HEK293 (cell line): ENCODE results near the gene CACNB3.

Experiments used
- CTCF ChIA-PET: fragments of 350-600 bp; formaldehyde crosslinking; extraction: SDS; loops from one replicate; lab custom pipeline; 2021; ENCODE audit warnings: antibody characterized with exemption; lab: Yijun Ruan, JAX
- POLR2A ChIA-PET: fragments of 300-600 bp; formaldehyde crosslinking; extraction: SDS; loops from one replicate; lab custom pipeline; 2020; ENCODE audit warnings: antibody characterized with exemption, inconsistent platforms; lab: Yijun Ruan, JAX
- H3K27ac ChIP-seq: fragments of 200-500 bp; sonication (Bioruptor generic); 2 replicates; pipeline ENCODE4 v1.5.1; 2014; ENCODE audit warnings: low read depth, low read length, control low read depth, inconsistent platforms; ENCODE audit errors: extremely low read depth
- H3K36me3 ChIP-seq, 2 experiments: fragments of 200-500 bp in 1 of 2; sonication (Bioruptor generic) in 1 of 2; 1 replicate in 1 of 2; 2 replicates in 1 of 2; pipeline ENCODE4 v1.5.1; 2014 to 2017; ENCODE audit warnings: inconsistent platforms in 2 of 2, low read length in 2 of 2; ENCODE audit not compliant: control insufficient read depth in 2 of 2, insufficient read depth in 1 of 2
- H3K4me1 ChIP-seq: fragments of 200-500 bp; sonication (Bioruptor generic); 2 replicates; pipeline ENCODE4 v1.5.1; 2014; ENCODE audit warnings: mild to moderate bottlenecking, low read length, inconsistent platforms; ENCODE audit not compliant: control insufficient read depth, insufficient read depth
- H3K4me3 ChIP-seq: 2 replicates; pipeline ENCODE4 v1.5.1; 2011; ENCODE audit warnings: low read depth, mild to moderate bottlenecking, control low read depth, low read length, moderate library complexity
- H3K9me3 ChIP-seq: fragments of 200-500 bp; sonication (Bioruptor generic); 2 replicates; pipeline ENCODE4 v1.5.1; 2014; ENCODE audit warnings: low read depth, low read length, inconsistent platforms; ENCODE audit not compliant: control insufficient read depth, insufficient read depth
- BCL11A ChIP-seq: fragments of 450-650 bp; formaldehyde crosslinking; IDR thresholded peaks from 2 replicates; pipeline ENCODE4 v1.5.1; 2016; ENCODE audit warnings: low read depth, missing biosample characterization, missing genetic modification characterization
- FEZF1 ChIP-seq: fragments of 450-650 bp; formaldehyde crosslinking; IDR thresholded peaks from 2 replicates; pipeline ENCODE4 v1.5.1; 2016; ENCODE audit warnings: missing biosample characterization, missing genetic modification characterization
- MZF1 ChIP-seq: fragments of 450-650 bp; formaldehyde crosslinking; IDR thresholded peaks from 2 replicates; pipeline ENCODE4 v1.5.1; 2017; ENCODE audit warnings: missing biosample characterization, missing genetic modification characterization, borderline replicate concordance
- SALL2 ChIP-seq: fragments of 450-650 bp; formaldehyde crosslinking; IDR thresholded peaks from 2 replicates; pipeline ENCODE4 v1.5.0; 2017; ENCODE audit warnings: missing biosample characterization, mild to moderate bottlenecking, missing genetic modification characterization, borderline replicate concordance
- ZFP3 ChIP-seq: fragments of 450-650 bp; formaldehyde crosslinking; IDR thresholded peaks from 2 replicates; pipeline ENCODE4 v1.5.1; 2016; ENCODE audit warnings: low read depth, missing biosample characterization, missing genetic modification characterization
- ZFP69B ChIP-seq: fragments of 450-650 bp; formaldehyde crosslinking; IDR thresholded peaks from 2 replicates; pipeline ENCODE4 v1.5.1; 2016; ENCODE audit warnings: missing biosample characterization, missing genetic modification characterization
- ZNF138 ChIP-seq: fragments of 450-650 bp; formaldehyde crosslinking; IDR thresholded peaks from 2 replicates; pipeline ENCODE4 v1.5.1; 2016; ENCODE audit warnings: missing biosample characterization, missing genetic modification characterization, borderline replicate concordance
- ZNF146 ChIP-seq: fragments of 450-650 bp; formaldehyde crosslinking; IDR thresholded peaks from 2 replicates; pipeline ENCODE4 v1.5.1; 2016; ENCODE audit warnings: missing biosample characterization, missing genetic modification characterization
- ZNF175 ChIP-seq: fragments of 450-650 bp; formaldehyde crosslinking; IDR thresholded peaks from 2 replicates; pipeline ENCODE4 v1.5.1; 2016; ENCODE audit warnings: missing biosample characterization, missing genetic modification characterization
- ZNF202 ChIP-seq: fragments of 450-650 bp; formaldehyde crosslinking; IDR thresholded peaks from 2 replicates; pipeline ENCODE4 v1.5.1; 2016; ENCODE audit warnings: missing biosample characterization, missing genetic modification characterization, borderline replicate concordance
- ZNF221 ChIP-seq: fragments of 450-650 bp; formaldehyde crosslinking; IDR thresholded peaks from 2 replicates; pipeline ENCODE4 v1.5.1; 2017; ENCODE audit warnings: missing biosample characterization, missing genetic modification characterization, borderline replicate concordance
- ZNF266 ChIP-seq: fragments of 450-650 bp; formaldehyde crosslinking; IDR thresholded peaks from 2 replicates; pipeline ENCODE4 v1.5.1; 2016; ENCODE audit warnings: missing biosample characterization, missing genetic modification characterization, low read depth
- ZNF341 ChIP-seq: fragments of 450-650 bp; formaldehyde crosslinking; IDR thresholded peaks from 2 replicates; pipeline ENCODE4; 2016; ENCODE audit warnings: low read depth, missing biosample characterization, missing genetic modification characterization
- ZNF426 ChIP-seq: fragments of 450-650 bp; formaldehyde crosslinking; IDR thresholded peaks from 2 replicates; pipeline ENCODE4 v1.5.1; 2017; ENCODE audit warnings: missing biosample characterization, missing genetic modification characterization, mild to moderate bottlenecking, inconsistent platforms, moderate library complexity
- ZNF510 ChIP-seq: fragments of 450-650 bp; formaldehyde crosslinking; IDR thresholded peaks from 2 replicates; pipeline ENCODE4 v1.5.1; 2018; ENCODE audit warnings: mild to moderate bottlenecking, missing genetic modification characterization, missing biosample characterization; ENCODE audit not compliant: insufficient replicate concordance
- ZNF514 ChIP-seq: fragments of 450-650 bp; formaldehyde crosslinking; IDR thresholded peaks from 2 replicates; pipeline ENCODE4 v1.5.1; 2016; ENCODE audit warnings: missing biosample characterization, missing genetic modification characterization
- ZNF600 ChIP-seq: fragments of 450-650 bp; formaldehyde crosslinking; IDR thresholded peaks from 2 replicates; pipeline ENCODE4 v1.5.1; 2016; ENCODE audit warnings: missing biosample characterization, missing genetic modification characterization
- ZNF623 ChIP-seq: fragments of 450-650 bp; formaldehyde crosslinking; IDR thresholded peaks from 2 replicates; pipeline ENCODE4 v1.5.1; 2016; ENCODE audit warnings: missing biosample characterization, missing genetic modification characterization
- ZNF830 ChIP-seq: fragments of 450-650 bp; IDR thresholded peaks from 2 replicates; pipeline ENCODE4 v1.5.0; 2018; ENCODE audit warnings: missing biosample characterization, missing genetic modification characterization, low read depth, mild to moderate bottlenecking, moderate library complexity
- TF ChIP-seq, protein P1 (sequence below): fragments of 450-650 bp; formaldehyde crosslinking; IDR thresholded peaks from 2 replicates; pipeline ENCODE4 v1.5.1; 2016; ENCODE audit warnings: missing biosample characterization, missing genetic modification characterization
- TF ChIP-seq, protein P2 (sequence below): fragments of 450-650 bp; formaldehyde crosslinking; IDR thresholded peaks from 2 replicates; pipeline ENCODE4 v1.5.1; 2016; ENCODE audit warnings: missing biosample characterization, missing genetic modification characterization
- TF ChIP-seq, protein P3 (sequence below): fragments of 450-650 bp; formaldehyde crosslinking; IDR thresholded peaks from 2 replicates; pipeline ENCODE4 v1.5.1; 2016; ENCODE audit warnings: missing biosample characterization, missing genetic modification characterization
- TF ChIP-seq, protein P4 (sequence below): fragments of 450-650 bp; formaldehyde crosslinking; IDR thresholded peaks from 2 replicates; pipeline ENCODE4 v1.5.1; 2016; ENCODE audit warnings: missing biosample characterization, missing genetic modification characterization, borderline replicate concordance
- TF ChIP-seq, protein P5 (sequence below): fragments of 450-650 bp; formaldehyde crosslinking; IDR thresholded peaks from 2 replicates; pipeline ENCODE4 v1.5.1; 2016; ENCODE audit warnings: missing biosample characterization, missing genetic modification characterization, low read depth
- TF ChIP-seq, protein P6 (sequence below): fragments of 450-650 bp; formaldehyde crosslinking; IDR thresholded peaks from 2 replicates; pipeline ENCODE4 v1.5.1; 2016; ENCODE audit warnings: missing biosample characterization, missing genetic modification characterization

The CACNB3 gene

DNA sequence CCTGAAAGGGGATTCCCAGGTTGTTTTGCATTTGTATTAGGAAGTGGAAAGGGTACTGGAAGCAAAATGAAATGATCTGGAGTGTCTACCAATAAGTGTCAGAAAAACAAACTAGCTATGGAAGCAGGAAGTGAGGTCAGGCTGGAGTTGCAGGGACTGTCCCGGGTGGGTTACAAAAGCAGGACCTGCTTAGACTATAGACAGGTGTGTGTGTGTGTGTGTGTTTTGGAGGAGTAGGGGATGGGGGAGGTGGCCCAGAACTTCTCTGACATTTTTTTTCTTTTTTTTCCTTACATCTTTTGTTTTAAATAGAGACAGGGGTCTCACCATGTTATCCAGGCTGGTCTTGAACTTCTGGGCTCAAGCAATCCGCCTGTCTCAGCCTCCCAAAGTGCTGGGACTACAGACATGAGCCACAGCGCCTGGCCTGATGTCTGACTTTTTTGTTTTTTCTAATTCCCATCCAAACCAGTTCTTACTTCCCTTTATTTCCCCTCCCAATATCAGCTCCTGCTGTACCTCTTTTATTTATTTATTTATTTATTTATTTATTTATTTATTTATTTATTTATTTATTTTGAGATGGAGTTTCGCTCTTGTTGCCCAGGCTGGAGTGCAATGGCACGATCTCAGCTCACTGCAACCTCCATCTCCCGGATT, 47.9 kb downstream of the CACNB3 start:
- peaks cover 0 to 10% of the 10 kb centered on the region in 2 experiments; a peak in 1 of 3 replicates for H3K36me3 ChIP-seq
- CTCF ChIA-PET, result interaction anchor here (0.9 to 9.2 kb wide), 7 partner anchors 9 to 122 kb away, joined by 3 to 84 read pairs (median 8); partner anchors contain the start of gene DDX23
- peaks cover 6% of the 10 kb centered on the region for H3K4me1 ChIP-seq
- POLR2A ChIA-PET, result interaction anchor here (0.6 to 2.4 kb wide), 14 partner anchors 9 to 481 kb away, joined by 3 to 27 read pairs (median 4); partner anchors contain the start of genes ARF3, DDX23, DNAJC22 and WNT1
- no peak overlapping the region for H3K27ac ChIP-seq
- no peak overlapping the region for H3K4me3 ChIP-seq
- H3K9me3 ChIP-seq, result no peaks in the 10 kb centered on the region
- TF ChIP-seq ZNF510 (tag by site-specific recombination) (no peak), ZNF146 (tag by site-specific recombination) (peak; percentile 62; the same call in 1 of the 2 replicates), ZNF175 (no peak), ZFP3 (tag by site-specific recombination) (peak; percentile 67), ZNF514 (tag by site-specific recombination) (peak; percentile 95), ZNF202 (tag by site-specific recombination) (peak; percentile 99), BCL11A (peak; percentile 59; the same call in 1 of the 2 replicates), ZNF341 (tag by site-specific recombination) (no peak; the same call in none of the 2 replicates), ZNF221 (tag by site-specific recombination) (peak; percentile 55; the same call in 1 of the 2 replicates), ZNF830 (no peak), ZNF623 (tag by site-specific recombination) (peak; percentile 94), ZNF266 (tag by site-specific recombination) (peak; percentile 98), ZNF138 (tag by site-specific recombination) (peak; percentile 98), ZNF600 (no peak), ZNF426 (peak; percentile 100), MZF1 (tag by site-specific recombination) (peak; percentile 73), FEZF1 (tag by site-specific recombination) (0 out of 2 replicates have a peak, but pooled peaks have one; percentile 18), SALL2 (no peak), ZFP69B (tag by site-specific recombination) (peak; percentile 41)
- TF ChIP-seq, protein P1, sequence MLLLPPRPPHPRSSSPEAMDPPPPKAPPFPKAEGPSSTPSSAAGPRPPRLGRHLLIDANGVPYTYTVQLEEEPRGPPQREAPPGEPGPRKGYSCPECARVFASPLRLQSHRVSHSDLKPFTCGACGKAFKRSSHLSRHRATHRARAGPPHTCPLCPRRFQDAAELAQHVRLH, result peak; percentile 91
- TF ChIP-seq, protein P2, sequence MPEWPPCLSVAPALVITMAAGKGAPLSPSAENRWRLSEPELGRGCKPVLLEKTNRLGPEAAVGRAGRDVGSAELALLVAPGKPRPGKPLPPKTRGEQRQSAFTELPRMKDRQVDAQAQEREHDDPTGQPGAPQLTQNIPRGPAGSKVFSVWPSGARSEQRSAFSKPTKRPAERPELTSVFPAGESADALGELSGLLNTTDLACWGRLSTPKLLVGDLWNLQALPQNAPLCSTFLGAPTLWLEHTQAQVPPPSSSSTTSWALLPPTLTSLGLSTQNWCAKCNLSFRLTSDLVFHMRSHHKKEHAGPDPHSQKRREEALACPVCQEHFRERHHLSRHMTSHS (tag by site-specific recombination), result no peak
- TF ChIP-seq, protein P3, sequence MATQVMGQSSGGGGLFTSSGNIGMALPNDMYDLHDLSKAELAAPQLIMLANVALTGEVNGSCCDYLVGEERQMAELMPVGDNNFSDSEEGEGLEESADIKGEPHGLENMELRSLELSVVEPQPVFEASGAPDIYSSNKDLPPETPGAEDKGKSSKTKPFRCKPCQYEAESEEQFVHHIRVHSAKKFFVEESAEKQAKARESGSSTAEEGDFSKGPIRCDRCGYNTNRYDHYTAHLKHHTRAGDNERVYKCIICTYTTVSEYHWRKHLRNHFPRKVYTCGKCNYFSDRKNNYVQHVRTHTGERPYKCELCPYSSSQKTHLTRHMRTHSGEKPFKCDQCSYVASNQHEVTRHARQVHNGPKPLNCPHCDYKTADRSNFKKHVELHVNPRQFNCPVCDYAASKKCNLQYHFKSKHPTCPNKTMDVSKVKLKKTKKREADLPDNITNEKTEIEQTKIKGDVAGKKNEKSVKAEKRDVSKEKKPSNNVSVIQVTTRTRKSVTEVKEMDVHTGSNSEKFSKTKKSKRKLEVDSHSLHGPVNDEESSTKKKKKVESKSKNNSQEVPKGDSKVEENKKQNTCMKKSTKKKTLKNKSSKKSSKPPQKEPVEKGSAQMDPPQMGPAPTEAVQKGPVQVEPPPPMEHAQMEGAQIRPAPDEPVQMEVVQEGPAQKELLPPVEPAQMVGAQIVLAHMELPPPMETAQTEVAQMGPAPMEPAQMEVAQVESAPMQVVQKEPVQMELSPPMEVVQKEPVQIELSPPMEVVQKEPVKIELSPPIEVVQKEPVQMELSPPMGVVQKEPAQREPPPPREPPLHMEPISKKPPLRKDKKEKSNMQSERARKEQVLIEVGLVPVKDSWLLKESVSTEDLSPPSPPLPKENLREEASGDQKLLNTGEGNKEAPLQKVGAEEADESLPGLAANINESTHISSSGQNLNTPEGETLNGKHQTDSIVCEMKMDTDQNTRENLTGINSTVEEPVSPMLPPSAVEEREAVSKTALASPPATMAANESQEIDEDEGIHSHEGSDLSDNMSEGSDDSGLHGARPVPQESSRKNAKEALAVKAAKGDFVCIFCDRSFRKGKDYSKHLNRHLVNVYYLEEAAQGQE (tag by site-specific recombination), result peak; percentile 89
- TF ChIP-seq, protein P4, sequence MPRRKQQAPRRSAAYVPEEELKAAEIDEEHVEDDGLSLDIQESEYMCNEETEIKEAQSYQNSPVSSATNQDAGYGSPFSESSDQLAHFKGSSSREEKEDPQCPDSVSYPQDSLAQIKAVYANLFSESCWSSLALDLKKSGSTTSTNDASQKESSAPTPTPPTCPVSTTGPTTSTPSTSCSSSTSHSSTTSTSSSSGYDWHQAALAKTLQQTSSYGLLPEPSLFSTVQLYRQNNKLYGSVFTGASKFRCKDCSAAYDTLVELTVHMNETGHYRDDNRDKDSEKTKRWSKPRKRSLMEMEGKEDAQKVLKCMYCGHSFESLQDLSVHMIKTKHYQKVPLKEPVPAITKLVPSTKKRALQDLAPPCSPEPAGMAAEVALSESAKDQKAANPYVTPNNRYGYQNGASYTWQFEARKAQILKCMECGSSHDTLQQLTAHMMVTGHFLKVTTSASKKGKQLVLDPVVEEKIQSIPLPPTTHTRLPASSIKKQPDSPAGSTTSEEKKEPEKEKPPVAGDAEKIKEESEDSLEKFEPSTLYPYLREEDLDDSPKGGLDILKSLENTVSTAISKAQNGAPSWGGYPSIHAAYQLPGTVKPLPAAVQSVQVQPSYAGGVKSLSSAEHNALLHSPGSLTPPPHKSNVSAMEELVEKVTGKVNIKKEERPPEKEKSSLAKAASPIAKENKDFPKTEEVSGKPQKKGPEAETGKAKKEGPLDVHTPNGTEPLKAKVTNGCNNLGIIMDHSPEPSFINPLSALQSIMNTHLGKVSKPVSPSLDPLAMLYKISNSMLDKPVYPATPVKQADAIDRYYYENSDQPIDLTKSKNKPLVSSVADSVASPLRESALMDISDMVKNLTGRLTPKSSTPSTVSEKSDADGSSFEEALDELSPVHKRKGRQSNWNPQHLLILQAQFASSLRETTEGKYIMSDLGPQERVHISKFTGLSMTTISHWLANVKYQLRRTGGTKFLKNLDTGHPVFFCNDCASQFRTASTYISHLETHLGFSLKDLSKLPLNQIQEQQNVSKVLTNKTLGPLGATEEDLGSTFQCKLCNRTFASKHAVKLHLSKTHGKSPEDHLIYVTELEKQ (tag by site-specific recombination), result peak; percentile 49; the same call in 1 of the 2 replicates
- TF ChIP-seq, protein P5, sequence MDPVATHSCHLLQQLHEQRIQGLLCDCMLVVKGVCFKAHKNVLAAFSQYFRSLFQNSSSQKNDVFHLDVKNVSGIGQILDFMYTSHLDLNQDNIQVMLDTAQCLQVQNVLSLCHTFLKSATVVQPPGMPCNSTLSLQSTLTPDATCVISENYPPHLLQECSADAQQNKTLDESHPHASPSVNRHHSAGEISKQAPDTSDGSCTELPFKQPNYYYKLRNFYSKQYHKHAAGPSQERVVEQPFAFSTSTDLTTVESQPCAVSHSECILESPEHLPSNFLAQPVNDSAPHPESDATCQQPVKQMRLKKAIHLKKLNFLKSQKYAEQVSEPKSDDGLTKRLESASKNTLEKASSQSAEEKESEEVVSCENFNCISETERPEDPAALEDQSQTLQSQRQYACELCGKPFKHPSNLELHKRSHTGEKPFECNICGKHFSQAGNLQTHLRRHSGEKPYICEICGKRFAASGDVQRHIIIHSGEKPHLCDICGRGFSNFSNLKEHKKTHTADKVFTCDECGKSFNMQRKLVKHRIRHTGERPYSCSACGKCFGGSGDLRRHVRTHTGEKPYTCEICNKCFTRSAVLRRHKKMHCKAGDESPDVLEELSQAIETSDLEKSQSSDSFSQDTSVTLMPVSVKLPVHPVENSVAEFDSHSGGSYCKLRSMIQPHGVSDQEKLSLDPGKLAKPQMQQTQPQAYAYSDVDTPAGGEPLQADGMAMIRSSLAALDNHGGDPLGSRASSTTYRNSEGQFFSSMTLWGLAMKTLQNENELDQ (tag by site-specific recombination), result no peak
- TF ChIP-seq, protein P6, sequence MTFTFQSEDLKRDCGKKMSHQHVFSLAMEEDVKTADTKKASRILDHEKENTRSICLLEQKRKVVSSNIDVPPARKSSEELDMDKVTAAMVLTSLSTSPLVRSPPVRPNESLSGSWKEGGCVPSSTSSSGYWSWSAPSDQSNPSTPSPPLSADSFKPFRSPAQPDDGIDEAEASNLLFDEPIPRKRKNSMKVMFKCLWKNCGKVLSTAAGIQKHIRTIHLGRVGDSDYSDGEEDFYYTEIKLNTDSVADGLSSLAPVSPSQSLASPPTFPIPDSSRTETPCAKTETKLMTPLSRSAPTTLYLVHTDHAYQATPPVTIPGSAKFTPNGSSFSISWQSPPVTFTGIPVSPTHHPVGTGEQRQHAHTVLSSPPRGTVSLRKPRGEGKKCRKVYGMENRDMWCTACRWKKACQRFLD, result peak; percentile 82
